ENCODE measurements around the gene ZNF557.
A peak's percentile ranks its signal among the peaks of the same experiment; 100 is the strongest.
"Not testable (repeated sequence)": the region's sequence is repeated elsewhere in the genome, so short reads cannot be mapped to it uniquely, and the experiment has no call there.

ZNF557 gene

DNA sequence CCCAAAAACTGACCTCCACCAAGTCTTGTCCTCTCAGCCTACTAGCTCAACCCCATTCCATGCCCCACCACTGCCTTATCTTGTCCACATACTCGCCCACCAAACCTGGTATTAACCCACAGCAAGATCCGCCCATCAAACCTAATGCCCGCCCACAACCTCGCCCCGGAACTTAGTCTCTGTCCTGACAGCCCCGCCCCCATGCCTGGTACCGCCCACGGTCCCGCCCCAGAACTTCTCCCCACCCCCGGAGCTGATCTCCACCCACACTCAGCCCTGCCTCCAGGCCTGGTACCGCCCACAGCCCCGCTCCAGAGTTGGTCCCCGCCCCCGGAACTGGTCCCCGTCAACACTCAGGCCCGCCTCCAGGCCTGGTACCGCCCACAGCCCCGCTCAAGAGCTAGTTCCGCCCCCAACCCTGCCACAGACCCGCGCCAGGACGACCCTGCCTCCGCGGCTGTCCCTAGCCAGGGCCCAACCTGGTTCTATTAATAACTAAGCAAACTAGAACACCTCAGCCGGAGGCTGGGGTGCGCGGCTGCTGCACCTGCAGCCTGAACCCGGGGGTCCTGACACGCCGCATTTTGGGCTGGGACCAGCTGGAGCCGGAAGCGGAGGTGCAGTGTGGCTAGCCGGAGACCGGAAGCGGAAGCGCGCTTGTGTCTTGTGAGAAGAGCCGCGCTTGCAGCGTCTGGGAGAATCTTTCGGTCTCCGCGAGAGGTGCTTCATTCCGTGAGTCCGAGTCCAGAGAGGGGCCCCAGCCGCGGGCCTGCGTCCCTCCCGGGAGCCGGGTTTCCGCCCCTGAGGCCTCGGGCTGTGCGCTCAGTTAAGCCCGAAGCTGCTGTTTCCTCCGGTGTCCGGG, at the start of gene ZNF557:
Gene ZNF557 (plus strand): TSS at position 662 of the 862 bp plus-strand sequence. CDS start 5,372 bp downstream, outside the sequence.
- DNase-seq (ENCODE audit: low read depth), result peak; percentile 99
- peak within 1 kb of the TSS; percentile 94 for H3K4me3 ChIP-seq (ENCODE audit: low read depth, low read length)
- TF ChIP-seq, protein P1, sequence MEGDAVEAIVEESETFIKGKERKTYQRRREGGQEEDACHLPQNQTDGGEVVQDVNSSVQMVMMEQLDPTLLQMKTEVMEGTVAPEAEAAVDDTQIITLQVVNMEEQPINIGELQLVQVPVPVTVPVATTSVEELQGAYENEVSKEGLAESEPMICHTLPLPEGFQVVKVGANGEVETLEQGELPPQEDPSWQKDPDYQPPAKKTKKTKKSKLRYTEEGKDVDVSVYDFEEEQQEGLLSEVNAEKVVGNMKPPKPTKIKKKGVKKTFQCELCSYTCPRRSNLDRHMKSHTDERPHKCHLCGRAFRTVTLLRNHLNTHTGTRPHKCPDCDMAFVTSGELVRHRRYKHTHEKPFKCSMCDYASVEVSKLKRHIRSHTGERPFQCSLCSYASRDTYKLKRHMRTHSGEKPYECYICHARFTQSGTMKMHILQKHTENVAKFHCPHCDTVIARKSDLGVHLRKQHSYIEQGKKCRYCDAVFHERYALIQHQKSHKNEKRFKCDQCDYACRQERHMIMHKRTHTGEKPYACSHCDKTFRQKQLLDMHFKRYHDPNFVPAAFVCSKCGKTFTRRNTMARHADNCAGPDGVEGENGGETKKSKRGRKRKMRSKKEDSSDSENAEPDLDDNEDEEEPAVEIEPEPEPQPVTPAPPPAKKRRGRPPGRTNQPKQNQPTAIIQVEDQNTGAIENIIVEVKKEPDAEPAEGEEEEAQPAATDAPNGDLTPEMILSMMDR (IDR thresholded peaks at IDR 0.05; ENCODE audit: insufficient read depth, low read depth, low read length, missing control alignments), result no peak

- not testable (repeated sequence) for H3K4me3 ChIP-seq (ENCODE audit: low read depth, low read length); DNase-seq (ENCODE audit: low read depth)
These were observed 48.2 kb upstream of the ZNF557 start, which contains the start of gene MBD3L2B for GRCh38 chr19:7021331-7021730. Gene MBD3L2B, minus strand, starts transcription at chr19:7021431. Its CDS starts 34 bp downstream, at chr19:7021397.

DNA sequence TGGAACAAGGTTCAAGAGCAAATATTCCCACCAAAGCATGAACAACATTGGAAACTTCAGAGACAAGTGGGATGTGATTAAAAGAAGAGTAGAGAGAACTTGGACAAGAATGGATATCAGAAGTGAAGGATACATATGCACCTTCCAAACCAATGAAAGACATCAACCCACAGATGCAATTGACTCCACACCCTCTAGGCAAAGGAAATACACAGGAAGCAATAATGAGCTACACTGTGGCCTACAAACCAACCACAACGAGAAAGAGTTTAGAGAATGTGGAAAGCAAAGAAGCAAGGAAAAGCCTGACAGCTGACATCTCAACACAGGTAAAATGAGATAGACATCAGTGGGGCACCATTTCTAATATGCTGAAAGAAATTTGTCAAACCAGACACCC, 40.7 kb upstream of the ZNF557 start:
- not testable (repeated sequence) for H3K4me3 ChIP-seq (ENCODE audit: low read depth, low read length); DNase-seq (ENCODE audit: low read depth)

- not testable (repeated sequence) for DNase-seq (ENCODE audit: low read depth); H3K4me3 ChIP-seq (ENCODE audit: low read depth, low read length)
These were observed 39.2 kb upstream of the ZNF557 start, which contains the start of gene MBD3L5 for GRCh38 chr19:7030278-7030677. Gene MBD3L5, plus strand, starts transcription at chr19:7030578. Its CDS starts 34 bp downstream, at chr19:7030612.

GRCh38 chr19:7040079-7040478, 29.4 kb upstream of the ZNF557 start, which contains the start of gene MBD3L4:
Gene MBD3L4, minus strand, starts transcription at chr19:7040179. Its CDS starts 35 bp downstream, at chr19:7040144.
- not testable (repeated sequence) for DNase-seq (ENCODE audit: low read depth); H3K4me3 ChIP-seq (ENCODE audit: low read depth, low read length)

DNA sequence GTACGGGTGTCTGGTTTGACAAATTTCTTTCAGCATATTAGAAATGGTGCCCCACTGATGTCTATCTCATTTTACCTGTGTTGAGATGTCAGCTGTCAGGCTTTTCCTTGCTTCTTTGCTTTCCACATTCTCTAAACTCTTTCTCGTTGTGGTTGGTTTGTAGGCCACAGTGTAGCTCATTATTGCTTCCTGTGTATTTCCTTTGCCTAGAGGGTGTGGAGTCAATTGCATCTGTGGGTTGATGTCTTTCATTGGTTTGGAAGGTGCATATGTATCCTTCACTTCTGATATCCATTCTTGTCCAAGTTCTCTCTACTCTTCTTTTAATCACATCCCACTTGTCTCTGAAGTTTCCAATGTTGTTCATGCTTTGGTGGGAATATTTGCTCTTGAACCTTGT, 27.9 kb upstream of the ZNF557 start:
- DNase-seq (ENCODE audit: low read depth); H3K4me3 ChIP-seq (ENCODE audit: low read depth, low read length): not testable (repeated sequence)

- H3K4me3 ChIP-seq (ENCODE audit: low read depth, low read length); DNase-seq (ENCODE audit: low read depth): not testable (repeated sequence)
These were observed 20.5 kb upstream of the ZNF557 start, which contains the start of gene MBD3L2 for GRCh38 chr19:7049021-7049420. Gene MBD3L2, plus strand, starts transcription at chr19:7049321. Its CDS starts 53 bp downstream, at chr19:7049374.

- not testable (repeated sequence) for DNase-seq (ENCODE audit: low read depth); H3K4me3 ChIP-seq (ENCODE audit: low read depth, low read length)
These were observed 18.1 kb upstream of the ZNF557 start for GRCh38 chr19:7051421-7051820.

GRCh38 chr19:7052896-7053295, 16.6 kb upstream of the ZNF557 start:
- not testable (repeated sequence) for H3K4me3 ChIP-seq (ENCODE audit: low read depth, low read length); DNase-seq (ENCODE audit: low read depth)

DNA sequence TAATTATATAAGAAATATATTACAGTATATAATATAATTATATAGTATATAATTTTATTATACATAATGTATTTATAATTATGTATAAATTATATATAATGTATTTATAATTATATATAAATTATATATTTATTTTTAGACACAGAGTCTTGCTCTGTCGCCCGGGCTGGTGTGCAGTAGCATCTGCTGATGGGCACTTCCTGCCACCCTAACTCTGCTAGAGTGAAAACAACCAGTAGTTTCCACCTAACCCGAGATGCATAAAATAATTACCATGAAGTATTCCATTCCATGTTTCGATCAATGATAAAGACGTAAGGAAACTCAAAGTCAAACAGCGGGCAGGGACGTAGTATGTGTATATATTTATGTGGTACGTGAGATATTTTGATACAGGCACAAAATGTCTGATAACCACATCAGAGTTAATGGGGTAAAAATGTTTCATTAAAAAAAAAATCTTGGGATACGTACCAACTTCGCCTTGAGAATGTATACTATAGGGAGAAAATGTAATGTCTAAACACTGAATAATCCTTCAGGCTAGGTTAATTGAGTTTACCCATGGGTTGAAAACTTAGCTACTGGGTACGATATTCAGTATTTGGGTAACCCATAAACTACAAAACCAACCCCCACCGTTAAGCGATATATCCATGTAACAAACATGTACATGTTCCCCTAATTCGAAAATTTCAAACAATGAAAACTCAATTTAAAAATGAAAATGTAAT, 14.7 kb upstream of the ZNF557 start:
- H3K4me3 ChIP-seq (ENCODE audit: low read depth, low read length); DNase-seq (ENCODE audit: low read depth): not testable (repeated sequence)

DNA sequence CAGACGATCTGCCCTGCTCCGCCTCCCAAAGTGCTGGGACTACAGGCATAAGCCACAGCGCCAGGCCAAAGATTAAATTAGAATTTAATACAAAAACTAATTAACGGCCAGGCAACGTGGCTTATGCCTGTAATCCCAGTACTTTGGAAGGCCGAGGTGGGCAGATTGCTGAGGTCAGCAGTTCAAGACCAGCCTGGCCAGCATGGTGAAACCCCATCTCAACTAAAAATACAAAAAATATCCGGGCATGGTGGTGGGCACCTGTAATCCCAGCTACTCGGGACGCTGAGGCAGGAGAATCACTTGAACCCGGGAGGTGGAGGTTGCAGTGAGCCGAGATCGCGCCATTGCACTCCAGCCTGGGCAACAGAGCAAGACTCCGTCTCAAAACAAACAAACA, 13.8 kb upstream of the ZNF557 start:
- H3K4me3 ChIP-seq (ENCODE audit: low read depth, low read length); DNase-seq (ENCODE audit: low read depth): not testable (repeated sequence)

DNA sequence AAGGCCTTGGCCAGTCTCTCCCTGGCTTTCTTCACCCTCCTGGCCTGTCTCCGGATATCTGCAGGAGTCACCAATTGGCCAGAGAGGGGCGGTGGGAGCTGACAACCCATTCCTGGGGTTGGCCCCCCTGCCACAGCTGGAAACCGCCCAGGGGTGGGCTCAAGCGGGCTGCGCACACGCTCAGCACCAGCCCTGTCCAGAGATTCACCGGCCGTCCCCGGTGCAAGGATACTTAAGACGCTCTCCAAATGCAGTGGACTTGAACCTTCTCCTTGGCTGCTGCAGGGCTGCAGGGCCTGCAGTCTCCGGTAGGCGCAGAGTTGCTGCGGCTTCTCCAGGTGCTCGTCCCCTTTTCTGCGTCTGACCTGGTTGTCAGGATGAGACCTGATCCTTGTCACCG, 13.1 kb upstream of the ZNF557 start:
- not testable (repeated sequence) for H3K4me3 ChIP-seq (ENCODE audit: low read depth, low read length); DNase-seq (ENCODE audit: low read depth)

- H3K4me3 ChIP-seq (ENCODE audit: low read depth, low read length); DNase-seq (ENCODE audit: low read depth): not testable (repeated sequence)
These were observed 10.9 kb upstream of the ZNF557 start, which contains the start of gene MBD3L3 for GRCh38 chr19:7058576-7058975. Gene MBD3L3, minus strand, starts transcription at chr19:7058676. Its CDS starts 71 bp downstream, at chr19:7058605.

- H3K4me3 ChIP-seq (ENCODE audit: low read depth, low read length); DNase-seq (ENCODE audit: low read depth): not testable (repeated sequence)
These were observed 9.5 kb upstream of the ZNF557 start for GRCh38 chr19:7059977-7060376.

All from GM12865 (cell line).